HepG2 (cell line): ENCODE data around the gene RFX2. TPM values are rescaled to one million over a fixed set of nuclear protein-coding genes. Genes with fewer than 3 reads are reported as not detected.

ENCODE experiments used
- ERF ChIP-seq: IDR thresholded peaks from 2 replicates; pipeline ENCODE4 v1.6.1; 2018; ENCODE audit warnings: missing biosample characterization, missing genetic modification reagents
- GABPB1 ChIP-seq: IDR thresholded peaks from 2 replicates; pipeline ENCODE4 v1.6.1; 2016; ENCODE audit warnings: mild to moderate bottlenecking, missing genetic modification reagents, moderate library complexity, missing compliant biosample characterization
- HNF4G ChIP-seq, 2 experiments: sonication (generic) in 1 of 2; formaldehyde crosslinking in 1 of 2; IDR thresholded peaks; 2 replicates each; pipeline versions ENCODE4 v1.4.0 to v1.6.1; 2011 to 2020; ENCODE audit warnings: borderline replicate concordance in 2 of 2, low read depth in 2 of 2, mild to moderate bottlenecking in 2 of 2, low read length in 1 of 2, missing genetic modification reagents in 1 of 2, moderate library complexity in 1 of 2
- KDM2A ChIP-seq: sonication (generic); formaldehyde crosslinking; IDR thresholded peaks from 2 replicates; pipeline ENCODE4 v1.4.0; 2020; ENCODE audit warnings: low read depth, missing genetic modification reagents, borderline replicate concordance
- MTERF4 ChIP-seq: sonication (generic); formaldehyde crosslinking; IDR thresholded peaks from 2 replicates; pipeline ENCODE4 v1.8.0; 2023; ENCODE audit warnings: mild to moderate bottlenecking, missing genetic modification reagents
- MYC ChIP-seq: sonication (generic); formaldehyde crosslinking; IDR thresholded peaks from 2 replicates; pipeline ENCODE4 v1.9.0; 2021; ENCODE audit warnings: missing genetic modification reagents, borderline replicate concordance
- NFE2L1 ChIP-seq: sonication (generic); formaldehyde crosslinking; IDR thresholded peaks from 2 replicates; pipeline ENCODE4 v1.4.0; 2020; ENCODE audit warnings: missing genetic modification reagents, mild to moderate bottlenecking, borderline replicate concordance
- NFIB ChIP-seq: sonication (generic); formaldehyde crosslinking; IDR thresholded peaks from 2 replicates; pipeline ENCODE4 v1.9.0; 2021; ENCODE audit warnings: missing genetic modification reagents, mild to moderate bottlenecking, borderline replicate concordance
- NFYC ChIP-seq: IDR thresholded peaks from 2 replicates; pipeline ENCODE4 v1.6.1; 2016; ENCODE audit warnings: missing genetic modification reagents, missing compliant biosample characterization
- PHB2 ChIP-seq: fragments of 450-650 bp; IDR thresholded peaks from 2 replicates; pipeline ENCODE4 v1.6.1; 2018; ENCODE audit not compliant: partially characterized antibody
- RXRA ChIP-seq: sonication (generic); formaldehyde crosslinking; IDR thresholded peaks from 2 replicates; pipeline ENCODE4 v1.5.1; 2020; ENCODE audit warnings: missing genetic modification reagents
- SP1 ChIP-seq, 2 experiments: fragments of 450-650 bp in 1 of 2; sonication (generic) in 1 of 2; formaldehyde crosslinking in 1 of 2; IDR thresholded peaks; 2 replicates each; pipeline versions ENCODE4 v1.4.0 to v1.6.1; 2016 to 2020; ENCODE audit warnings: missing genetic modification reagents in 1 of 2
- TARDBP ChIP-seq: sonication (generic); formaldehyde crosslinking; IDR thresholded peaks from 2 replicates; pipeline ENCODE4 v1.8.0; 2022; ENCODE audit warnings: mild to moderate bottlenecking, missing genetic modification reagents
- TEF ChIP-seq: sonication (generic); formaldehyde crosslinking; IDR thresholded peaks from 2 replicates; pipeline ENCODE4 v1.5.0; 2020; ENCODE audit warnings: missing genetic modification reagents
- ZNF207 ChIP-seq: fragments of 450-650 bp; IDR thresholded peaks from 2 replicates; pipeline ENCODE4 v1.6.1; 2016; ENCODE audit warnings: antibody characterized with exemption, borderline replicate concordance
- ZNF354B ChIP-seq: sonication (generic); formaldehyde crosslinking; IDR thresholded peaks from 2 replicates; pipeline ENCODE4 v1.8.0; 2022; ENCODE audit warnings: mild to moderate bottlenecking, missing genetic modification reagents
- ZNF530 ChIP-seq: sonication (generic); formaldehyde crosslinking; IDR thresholded peaks from 2 replicates; pipeline ENCODE4 v1.5.0; 2020; ENCODE audit warnings: low read depth, mild to moderate bottlenecking, missing genetic modification reagents
- ZSCAN12 ChIP-seq: sonication (generic); formaldehyde crosslinking; IDR thresholded peaks from 2 replicates; pipeline ENCODE4 v1.9.0; 2021; ENCODE audit warnings: mild to moderate bottlenecking, missing genetic modification reagents
- ZSCAN29 ChIP-seq: sonication (generic); formaldehyde crosslinking; conservative IDR thresholded peaks from 2 replicates; pipeline ENCODE4 v1.4.0; 2020; ENCODE audit warnings: mild to moderate bottlenecking, missing genetic modification reagents
- polyA plus RNA-seq, 8 experiments: library from polyadenylated mRNA; depleted of rRNA in 3 of 8; stranded (reverse) in 7 of 8; unstranded in 1 of 8; fragments of >200 nt; fragmentation: Illumina TruSeq in 4 of 8; extraction: Trizol in 4 of 8; gene quantifications; 2 replicates each; pipeline versions ENCODE4 v1.2.1 to v1.2.3, GENCODE V29; 2011 to 2016; ENCODE audit warnings: low read depth in 4 of 8, missing spikeins in 1 of 8, mixed read lengths in 1 of 8; ENCODE audit not compliant: insufficient read depth in 1 of 8
- total RNA-seq, 5 experiments: library from RNA; depleted of rRNA; stranded (reverse); fragments of >200 nt; fragmentation: Illumina TruSeq; extraction: Trizol; gene quantifications; 2 replicates each; pipeline ENCODE4 v1.2.3, GENCODE V29; 2016; ENCODE audit warnings: low read depth in 1 of 5
- TF ChIP-seq, protein P1 (sequence below): sonication (generic); formaldehyde crosslinking; IDR thresholded peaks from 2 replicates; pipeline ENCODE4 v1.8.0; 2022; ENCODE audit warnings: missing genetic modification reagents, low read depth, mild to moderate bottlenecking, borderline replicate concordance
- TF ChIP-seq, protein P2 (sequence below): sonication (generic); formaldehyde crosslinking; IDR thresholded peaks from 2 replicates; pipeline ENCODE4 v1.5.1; 2020; ENCODE audit warnings: mild to moderate bottlenecking, missing genetic modification reagents, moderate library complexity
- TF ChIP-seq, protein P3 (sequence below): sonication (generic); formaldehyde crosslinking; IDR thresholded peaks from 2 replicates; pipeline ENCODE4 v1.8.0; 2022; ENCODE audit warnings: mild to moderate bottlenecking, missing genetic modification reagents, moderate library complexity

Gene RFX2
- total and polyA plus RNA-seq, 2 of the 13 experiments (the other 11 are each of a cell fraction or from before 2014, with no cell fraction given): 2.8 to 3.3 TPM

DNA sequence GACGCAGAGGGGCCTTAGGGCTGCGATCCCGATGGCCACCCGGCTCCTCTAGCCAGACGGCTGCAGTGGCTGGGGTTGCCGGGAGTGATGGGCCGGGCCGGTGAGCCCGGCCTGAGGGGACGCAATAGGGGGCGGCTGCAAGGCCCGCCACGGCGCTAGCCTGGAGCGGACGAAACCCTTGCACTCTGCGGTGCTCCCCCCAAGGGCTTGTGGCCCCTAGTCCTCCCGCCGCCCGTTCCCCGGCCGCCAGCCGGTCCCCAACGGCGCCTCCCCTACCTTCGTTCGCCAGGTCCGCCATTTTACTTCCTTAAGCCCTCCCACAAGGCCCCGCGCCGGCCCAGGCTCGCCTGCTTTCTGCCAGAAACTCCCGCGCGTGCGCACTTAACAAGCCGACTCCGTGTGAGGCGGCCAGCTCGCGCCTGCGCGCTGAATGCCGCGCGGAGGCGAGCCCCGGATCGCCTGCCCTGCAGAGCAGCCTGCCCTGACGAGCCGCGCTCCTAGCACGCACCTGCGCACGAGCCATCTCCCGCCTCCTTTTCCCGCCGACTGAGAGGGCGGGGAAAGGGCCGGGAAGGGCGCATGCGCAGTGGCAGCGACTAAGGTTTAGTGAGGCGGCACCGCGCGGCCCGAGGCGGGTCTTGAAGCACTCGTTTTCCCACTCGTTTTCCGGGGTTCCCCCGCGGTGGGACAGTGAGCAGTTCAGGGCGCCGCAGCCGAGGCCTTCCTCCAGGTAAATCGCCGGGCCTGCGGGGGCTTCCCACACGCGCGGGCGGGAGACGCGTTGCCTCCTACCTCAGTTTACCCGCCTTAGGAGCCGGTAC is 132.3 kb downstream of the RFX2 start, which contains the start of gene RANBP3 (continued):
- TF ChIP-seq, protein P1, sequence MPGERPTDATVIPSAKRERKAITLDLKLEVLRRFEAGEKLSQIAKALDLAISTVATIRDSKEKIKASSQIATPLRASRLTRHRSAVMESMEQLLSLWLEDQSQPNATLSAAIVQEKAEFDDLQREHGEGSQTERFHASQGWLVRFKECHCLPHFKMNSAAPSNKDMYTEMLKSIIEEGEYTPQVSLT: peak; percentile 100; the same call in 1 of the 2 replicates
- TF ChIP-seq MYC (CRISPR knock-in tag) (peak; percentile 97), TARDBP (CRISPR knock-in tag) (peak; percentile 99), NFIB (CRISPR knock-in tag) (peak; percentile 97), NFYC (peak; percentile 81), RXRA (peak; percentile 89), ZSCAN12 (CRISPR knock-in tag) (peak; percentile 100), TEF (CRISPR knock-in tag) (peak; percentile 98), KDM2A (CRISPR knock-in tag) (peak; percentile 91), HNF4G (IDR thresholded peaks at IDR 0.05; ENCODE audit: borderline replicate concordance, low read depth, low read length) (no peak), HNF4G (CRISPR knock-in tag; IDR thresholded peaks at IDR 0.05; ENCODE audit: borderline replicate concordance, low read depth) (peak; percentile 97), PHB2 (no peak), ZNF530 (peak; percentile 98), SP1 (IDR thresholded peaks at IDR 0.05) (no peak), SP1 (CRISPR knock-in tag; IDR thresholded peaks at IDR 0.05) (peak; percentile 91), NFE2L1 (CRISPR knock-in tag) (peak; percentile 99), ERF (CRISPR knock-in tag) (peak; percentile 100), GABPB1 (CRISPR knock-in tag) (peak; percentile 77), MTERF4 (CRISPR knock-in tag) (peak; percentile 100), ZNF207 (no peak), ZSCAN29 (CRISPR knock-in tag) (peak; percentile 98), ZNF354B (CRISPR knock-in tag) (peak; percentile 100)
- TF ChIP-seq, protein P2, sequence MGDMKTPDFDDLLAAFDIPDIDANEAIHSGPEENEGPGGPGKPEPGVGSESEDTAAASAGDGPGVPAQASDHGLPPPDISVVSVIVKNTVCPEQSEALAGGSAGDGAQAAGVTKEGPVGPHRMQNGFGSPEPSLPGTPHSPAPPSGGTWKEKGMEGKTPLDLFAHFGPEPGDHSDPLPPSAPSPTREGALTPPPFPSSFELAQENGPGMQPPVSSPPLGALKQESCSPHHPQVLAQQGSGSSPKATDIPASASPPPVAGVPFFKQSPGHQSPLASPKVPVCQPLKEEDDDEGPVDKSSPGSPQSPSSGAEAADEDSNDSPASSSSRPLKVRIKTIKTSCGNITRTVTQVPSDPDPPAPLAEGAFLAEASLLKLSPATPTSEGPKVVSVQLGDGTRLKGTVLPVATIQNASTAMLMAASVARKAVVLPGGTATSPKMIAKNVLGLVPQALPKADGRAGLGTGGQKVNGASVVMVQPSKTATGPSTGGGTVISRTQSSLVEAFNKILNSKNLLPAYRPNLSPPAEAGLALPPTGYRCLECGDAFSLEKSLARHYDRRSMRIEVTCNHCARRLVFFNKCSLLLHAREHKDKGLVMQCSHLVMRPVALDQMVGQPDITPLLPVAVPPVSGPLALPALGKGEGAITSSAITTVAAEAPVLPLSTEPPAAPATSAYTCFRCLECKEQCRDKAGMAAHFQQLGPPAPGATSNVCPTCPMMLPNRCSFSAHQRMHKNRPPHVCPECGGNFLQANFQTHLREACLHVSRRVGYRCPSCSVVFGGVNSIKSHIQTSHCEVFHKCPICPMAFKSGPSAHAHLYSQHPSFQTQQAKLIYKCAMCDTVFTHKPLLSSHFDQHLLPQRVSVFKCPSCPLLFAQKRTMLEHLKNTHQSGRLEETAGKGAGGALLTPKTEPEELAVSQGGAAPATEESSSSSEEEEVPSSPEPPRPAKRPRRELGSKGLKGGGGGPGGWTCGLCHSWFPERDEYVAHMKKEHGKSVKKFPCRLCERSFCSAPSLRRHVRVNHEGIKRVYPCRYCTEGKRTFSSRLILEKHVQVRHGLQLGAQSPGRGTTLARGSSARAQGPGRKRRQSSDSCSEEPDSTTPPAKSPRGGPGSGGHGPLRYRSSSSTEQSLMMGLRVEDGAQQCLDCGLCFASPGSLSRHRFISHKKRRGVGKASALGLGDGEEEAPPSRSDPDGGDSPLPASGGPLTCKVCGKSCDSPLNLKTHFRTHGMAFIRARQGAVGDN (CRISPR knock-in tag): peak; percentile 100
- TF ChIP-seq, protein P3, sequence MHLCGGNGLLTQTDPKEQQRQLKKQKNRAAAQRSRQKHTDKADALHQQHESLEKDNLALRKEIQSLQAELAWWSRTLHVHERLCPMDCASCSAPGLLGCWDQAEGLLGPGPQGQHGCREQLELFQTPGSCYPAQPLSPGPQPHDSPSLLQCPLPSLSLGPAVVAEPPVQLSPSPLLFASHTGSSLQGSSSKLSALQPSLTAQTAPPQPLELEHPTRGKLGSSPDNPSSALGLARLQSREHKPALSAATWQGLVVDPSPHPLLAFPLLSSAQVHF: peak; percentile 100
